Activated CD4-positive, alpha-beta T cell treated with anti-CD3 and anti-CD28 coated beads, Interleukin-2, amount 50 U/mL, for 16 hours (primary cell): Measurements from ENCODE around the gene RBCK1.
A peak's percentile ranks its signal among the peaks of the same experiment; 100 is the strongest.

Experiments used
- DNase-seq: peaks from one replicate; pipeline ENCODE4 v3.0.0-alpha.2; 2020

RBCK1 gene

GRCh38 chr20:400454-401275, 7.4 kb upstream of the RBCK1 start:
- no peak for DNase-seq

- no peak for DNase-seq
These were observed 6.2 kb upstream of the RBCK1 start for GRCh38 chr20:401682-402495.

- no peak for DNase-seq
These were observed 5.6 kb upstream of the RBCK1 start for GRCh38 chr20:402496-402885.

- DNase-seq = no peak
These were observed 5.1 kb upstream of the RBCK1 start for GRCh38 chr20:402898-403581.

GRCh38 chr20:403582-403957, 4.5 kb upstream of the RBCK1 start:
- DNase-seq = no peak

GRCh38 chr20:404088-404487, 4.0 kb upstream of the RBCK1 start:
- no peak for DNase-seq

- no peak for DNase-seq
These were observed 1.6 kb upstream of the RBCK1 start for GRCh38 chr20:406200-407132.

GRCh38 chr20:407133-407952, 756 bp upstream of the RBCK1 start:
- peak; percentile 76 for DNase-seq

GRCh38 chr20:408843-409696, 971 bp downstream of the RBCK1 start:
- peak; percentile 30 for DNase-seq

- peak; percentile 32 for DNase-seq
These were observed 1.8 kb downstream of the RBCK1 start for GRCh38 chr20:409697-410559.

- no peak for DNase-seq
These were observed 4.0 kb downstream of the RBCK1 start for GRCh38 chr20:412081-412480.

- DNase-seq = no peak
These were observed 6.1 kb downstream of the RBCK1 start for GRCh38 chr20:414161-414560.

GRCh38 chr20:415820-416322, 7.8 kb downstream of the RBCK1 start:
- DNase-seq = no peak

GRCh38 chr20:416950-417800, 9.1 kb downstream of the RBCK1 start:
- DNase-seq = no peak

- no peak for DNase-seq
These were observed 9.8 kb downstream of the RBCK1 start for GRCh38 chr20:417801-418342.

- no peak for DNase-seq
These were observed 10.8 kb downstream of the RBCK1 start for GRCh38 chr20:418858-419365.

GRCh38 chr20:419556-420165, 11.6 kb downstream of the RBCK1 start:
- DNase-seq = no peak
